ENCODE results near the gene RTL1. TPM values are rescaled to one million over a fixed set of nuclear protein-coding genes. Genes with fewer than 3 reads are reported as not detected.

RTL1 gene
- total and polyA plus RNA-seq, 7 experiments from 2014 or later = not detected

- no peak for ATAC-seq
- H3K36me3 Mint-ChIP-seq = no peaks in the 10 kb centered on the region
Measured at GRCh38 chr14:100861188-100861936, 42.2 kb downstream of the RTL1 start.

GRCh38 chr14:100860556-100861187 lies 42.9 kb downstream of the RTL1 start:
- peaks cover 0 to 7% (median 0%) of the 10 kb centered on the region in 5 donors for H3K27me3 Mint-ChIP-seq
- Histone ChIP-seq H3K4me3 (ENCODE audit: low read length) (no peak overlapping the region), H3K27ac (ENCODE audit: low read depth, low read length) (no peak overlapping the region), H3K4me1 (ENCODE audit: control insufficient read depth in 2 of 2, insufficient read depth in 2 of 2, low read length in 2 of 2) (no peaks in the 10 kb centered on the region), H3K9me3 (ENCODE audit: control insufficient read depth in 2 of 3, low read length in 3 of 3) (no peaks in the 10 kb centered on the region), H3K36me3 (ENCODE audit: control insufficient read depth in 2 of 3, insufficient read depth in 3 of 3, low read length in 3 of 3) (no peaks in the 10 kb centered on the region), H3K27me3 (ENCODE audit: control insufficient read depth in 2 of 2, insufficient read depth in 2 of 2, low read length in 2 of 2) (no peaks in the 10 kb centered on the region)
- H3K36me3 Mint-ChIP-seq = no peaks in the 10 kb centered on the region
- H3K4me3 Mint-ChIP-seq = no peak overlapping the region
- intact Hi-C loops (cut with micrococcal nuclease) = no loop called here
- no peak overlapping the region for H3K27ac Mint-ChIP-seq
- no peak for DNase-seq
- no peak for ATAC-seq
- H3K4me1 Mint-ChIP-seq = no peaks in the 10 kb centered on the region
- POLR2A ChIA-PET = no interaction called here
- no peaks in the 10 kb centered on the region for H3K9me3 Mint-ChIP-seq
- CTCF ChIA-PET = no interaction called here

More at GRCh38 chr14:100861188-100861936, 42.2 kb downstream of the RTL1 start:
- DNase-seq = no peak
- Mint-ChIP-seq H3K4me1 (no peaks in the 10 kb centered on the region), H3K9me3 (no peaks in the 10 kb centered on the region), H3K27me3 (peaks cover 0 to 7% (median 0%) of the 10 kb centered on the region in 5 donors), H3K4me3 (no peak overlapping the region), H3K27ac (no peak overlapping the region)
- no peaks in the 10 kb centered on the region for H3K4me1 ChIP-seq (ENCODE audit: control insufficient read depth in 2 of 2, insufficient read depth in 2 of 2, low read length in 2 of 2)
- no peak overlapping the region for H3K4me3 ChIP-seq (ENCODE audit: low read length)
- H3K9me3 ChIP-seq (ENCODE audit: control insufficient read depth in 2 of 3, low read length in 3 of 3) = no peaks in the 10 kb centered on the region
- H3K27ac ChIP-seq (ENCODE audit: low read depth, low read length) = no peak overlapping the region
- intact Hi-C loops (cut with micrococcal nuclease) = no loop called here
- H3K27me3 ChIP-seq (ENCODE audit: control insufficient read depth in 2 of 2, insufficient read depth in 2 of 2, low read length in 2 of 2) = no peaks in the 10 kb centered on the region
- ChIA-PET CTCF (no interaction called here), POLR2A (no interaction called here)
- H3K36me3 ChIP-seq (ENCODE audit: control insufficient read depth in 2 of 3, insufficient read depth in 3 of 3, low read length in 3 of 3) = no peaks in the 10 kb centered on the region

- Mint-ChIP-seq H3K36me3 (no peaks in the 10 kb centered on the region), H3K27me3 (peaks cover 0 to 7% (median 0%) of the 10 kb centered on the region in 5 donors), H3K4me1 (no peaks in the 10 kb centered on the region), H3K27ac (no peak overlapping the region), H3K4me3 (no peak overlapping the region), H3K9me3 (no peaks in the 10 kb centered on the region)
- no peaks in the 10 kb centered on the region for H3K4me1 ChIP-seq (ENCODE audit: control insufficient read depth in 2 of 2, insufficient read depth in 2 of 2, low read length in 2 of 2)
- no peak overlapping the region for H3K27ac ChIP-seq (ENCODE audit: low read depth, low read length)
- DNase-seq (no peak), ATAC-seq (no peak)
- H3K9me3 ChIP-seq (ENCODE audit: control insufficient read depth in 2 of 3, low read length in 3 of 3) = no peaks in the 10 kb centered on the region
- POLR2A ChIA-PET = no interaction called here
- CTCF ChIA-PET = no interaction called here
- H3K36me3 ChIP-seq (ENCODE audit: control insufficient read depth in 2 of 3, insufficient read depth in 3 of 3, low read length in 3 of 3) = no peaks in the 10 kb centered on the region
- H3K4me3 ChIP-seq (ENCODE audit: low read length) = no peak overlapping the region
- no peaks in the 10 kb centered on the region for H3K27me3 ChIP-seq (ENCODE audit: control insufficient read depth in 2 of 2, insufficient read depth in 2 of 2, low read length in 2 of 2)
- intact Hi-C loops (cut with micrococcal nuclease) = no loop called here
Measured at GRCh38 chr14:100859781-100860180, 43.7 kb downstream of the RTL1 start.

- H3K9me3 Mint-ChIP-seq = no peaks in the 10 kb centered on the region
- no peaks in the 10 kb centered on the region for H3K4me1 Mint-ChIP-seq
- DNase-seq = no peak
- no peaks in the 10 kb centered on the region for H3K4me1 ChIP-seq (ENCODE audit: control insufficient read depth in 2 of 2, insufficient read depth in 2 of 2, low read length in 2 of 2)
- H3K27me3 Mint-ChIP-seq = peaks cover 0 to 7% (median 0%) of the 10 kb centered on the region in 5 donors
- intact Hi-C loops (cut with micrococcal nuclease) = no loop called here
- ATAC-seq = no peak
- H3K27ac Mint-ChIP-seq = no peak overlapping the region
- CTCF ChIA-PET = no interaction called here
- POLR2A ChIA-PET = no interaction called here
- no peak overlapping the region for H3K27ac ChIP-seq (ENCODE audit: low read depth, low read length)
- H3K36me3 Mint-ChIP-seq = no peaks in the 10 kb centered on the region
- no peak overlapping the region for H3K4me3 Mint-ChIP-seq
- no peaks in the 10 kb centered on the region for H3K27me3 ChIP-seq (ENCODE audit: control insufficient read depth in 2 of 2, insufficient read depth in 2 of 2, low read length in 2 of 2)
- no peaks in the 10 kb centered on the region for H3K36me3 ChIP-seq (ENCODE audit: control insufficient read depth in 2 of 3, insufficient read depth in 3 of 3, low read length in 3 of 3)
- H3K9me3 ChIP-seq (ENCODE audit: control insufficient read depth in 2 of 3, low read length in 3 of 3) = no peaks in the 10 kb centered on the region
- no peak overlapping the region for H3K4me3 ChIP-seq (ENCODE audit: low read length)
Measured at GRCh38 chr14:100858838-100859220, 44.7 kb downstream of the RTL1 start.

GRCh38 chr14:100857923-100858837 lies 45.3 kb downstream of the RTL1 start:
- Histone ChIP-seq H3K27ac (ENCODE audit: low read depth, low read length) (no peak overlapping the region), H3K9me3 (ENCODE audit: control insufficient read depth in 2 of 3, low read length in 3 of 3) (no peaks in the 10 kb centered on the region), H3K36me3 (ENCODE audit: control insufficient read depth in 2 of 3, insufficient read depth in 3 of 3, low read length in 3 of 3) (no peaks in the 10 kb centered on the region), H3K4me3 (ENCODE audit: low read length) (no peak overlapping the region), H3K4me1 (ENCODE audit: control insufficient read depth in 2 of 2, insufficient read depth in 2 of 2, low read length in 2 of 2) (no peaks in the 10 kb centered on the region), H3K27me3 (ENCODE audit: control insufficient read depth in 2 of 2, insufficient read depth in 2 of 2, low read length in 2 of 2) (no peaks in the 10 kb centered on the region)
- ChIA-PET POLR2A (no interaction called here), CTCF (no interaction called here)
- Mint-ChIP-seq H3K36me3 (no peaks in the 10 kb centered on the region), H3K4me1 (no peaks in the 10 kb centered on the region), H3K27me3 (peaks cover 0 to 7% (median 0%) of the 10 kb centered on the region in 5 donors), H3K27ac (no peak overlapping the region), H3K4me3 (no peak overlapping the region), H3K9me3 (no peaks in the 10 kb centered on the region)
- ATAC-seq (no peak), DNase-seq (no peak)
- intact Hi-C loops (cut with micrococcal nuclease) = no loop called here

- intact Hi-C loops (cut with micrococcal nuclease) = no loop called here
- H3K27ac ChIP-seq (ENCODE audit: low read depth, low read length) = no peak overlapping the region
- H3K9me3 Mint-ChIP-seq = no peaks in the 10 kb centered on the region
- H3K4me3 Mint-ChIP-seq = no peak overlapping the region
- ChIA-PET CTCF (no interaction called here), POLR2A (no interaction called here)
- no peaks in the 10 kb centered on the region for H3K9me3 ChIP-seq (ENCODE audit: control insufficient read depth in 2 of 3, low read length in 3 of 3)
- no peaks in the 10 kb centered on the region for H3K36me3 ChIP-seq (ENCODE audit: control insufficient read depth in 2 of 3, insufficient read depth in 3 of 3, low read length in 3 of 3)
- no peaks in the 10 kb centered on the region for H3K36me3 Mint-ChIP-seq
- H3K4me1 ChIP-seq (ENCODE audit: control insufficient read depth in 2 of 2, insufficient read depth in 2 of 2, low read length in 2 of 2) = no peaks in the 10 kb centered on the region
- peaks cover 0 to 7% (median 0%) of the 10 kb centered on the region in 5 donors for H3K27me3 Mint-ChIP-seq
- H3K4me3 ChIP-seq (ENCODE audit: low read length) = no peak overlapping the region
- H3K27ac Mint-ChIP-seq = no peak overlapping the region
- H3K27me3 ChIP-seq (ENCODE audit: control insufficient read depth in 2 of 2, insufficient read depth in 2 of 2, low read length in 2 of 2) = no peaks in the 10 kb centered on the region
- DNase-seq (no peak), ATAC-seq (no peak)
- H3K4me1 Mint-ChIP-seq = no peaks in the 10 kb centered on the region
Measured at GRCh38 chr14:100857233-100857922, 46.1 kb downstream of the RTL1 start.
